ENCODE measurements around the gene PDE4B. TPM values are rescaled to one million over a fixed set of nuclear protein-coding genes. Genes with fewer than 3 reads are reported as not detected.

Gene PDE4B
- total and polyA plus RNA-seq, 10 of the 15 experiments (the other 5 are each of a cell fraction or from before 2014, with no cell fraction given), result 3.0 to 13.2 (median 5.7) TPM

DNA sequence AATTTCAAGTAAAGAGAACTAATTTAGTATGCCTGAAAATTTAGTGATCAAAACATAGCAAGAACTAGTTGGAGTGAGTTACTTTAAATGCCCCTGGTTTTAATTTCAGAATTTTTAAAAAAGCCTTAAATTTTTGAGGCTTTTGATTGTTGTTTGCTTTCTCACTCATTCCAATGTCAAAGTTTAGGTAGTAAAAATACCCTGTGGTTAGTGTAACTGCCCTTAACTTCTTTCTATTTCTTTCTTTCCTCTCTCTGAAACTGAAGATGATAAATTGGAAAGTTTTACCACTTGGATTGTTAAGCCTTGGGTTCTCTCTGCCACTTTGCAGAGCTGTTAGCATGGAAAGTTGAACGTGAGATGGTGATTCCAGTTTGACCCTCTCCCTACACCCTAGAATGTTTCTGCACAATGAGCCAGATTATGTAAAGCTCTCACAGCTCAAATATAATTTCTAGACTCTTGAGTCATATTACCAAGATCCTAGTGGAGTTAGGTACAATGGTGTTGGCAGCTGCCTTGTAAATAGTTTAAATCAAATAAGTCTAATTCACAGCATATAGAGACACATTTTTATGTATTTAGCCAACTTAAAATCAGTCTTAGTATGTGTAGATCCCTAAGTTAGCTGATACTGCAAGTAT is 548.9 kb downstream of the PDE4B start:
- Histone ChIP-seq H3K79me2 (ENCODE audit: control insufficient read depth, insufficient read depth, low read length) (peaks cover 94% of the 10 kb centered on the region), H3K4me1 (ENCODE audit: control insufficient read depth, insufficient read depth, low read length) (peaks cover 28% of the 10 kb centered on the region), H3K4me3 (peak overlapping the region; percentile 42), H3K9ac (ENCODE audit: control insufficient read depth, insufficient read depth, low read length) (peak overlapping the region; percentile 30; the same call in 1 of the 2 replicates), H3K36me3 (ENCODE audit: control insufficient read depth in 2 of 2, insufficient read depth in 2 of 2, low read length in 1 of 2) (no peaks in the 10 kb centered on the region), H4K20me1 (ENCODE audit: control insufficient read depth, insufficient read depth) (no peaks in the 10 kb centered on the region), H3K27ac (ENCODE audit: control insufficient read depth, insufficient read depth) (peak overlapping the region; percentile 83), H3K27me3 (replicated peaks in 1 of 2; ENCODE audit: control insufficient read depth in 2 of 2, insufficient read depth in 2 of 2, low read length in 1 of 2) (no peaks in the 10 kb centered on the region), H3K9me3 (replicated peaks; ENCODE audit: control insufficient read depth, insufficient read depth, low read length) (no peaks in the 10 kb centered on the region), H3K4me2 (ENCODE audit: control insufficient read depth, insufficient read depth) (peak overlapping the region; percentile 58), H2AFZ (ENCODE audit: control insufficient read depth, low read depth, low read length) (no peak overlapping the region)
- intact Hi-C loops (cut with micrococcal nuclease; ENCODE audit: unreplicated experiment) (loop anchor here (10.0 kb wide), 1 partner anchor 387 kb away; no protein-coding TSS in a partner anchor), in situ Hi-C loops (cut with MboI) (no loop called here)
- ATAC-seq (peak; percentile 11), DNase-seq (ENCODE audit: low read depth, low spot score) (no peak), FAIRE-seq (no peak)
- ChIA-PET CTCF (interaction anchor here (0.8 to 12.8 kb wide), 15 partner anchors 6 to 103 kb away, joined by 3 to 150 read pairs (median 14); no protein-coding TSS in a partner anchor), SMC1A (ENCODE audit: uncharacterized antibody, unreplicated experiment) (interaction anchor here (0.9 to 13.8 kb wide), 17 partner anchors 9 to 104 kb away, joined by 3 to 463 read pairs (median 18); no protein-coding TSS in a partner anchor), RAD21 (ENCODE audit: unreplicated experiment) (interaction anchor here (0.7 to 13.1 kb wide), 24 partner anchors 7 to 108 kb away, joined by 3 to 238 read pairs (median 8); no protein-coding TSS in a partner anchor), POLR2A (interaction anchor here (0.9 to 7.3 kb wide), 10 partner anchors 8 to 67 kb away, joined by 3 to 79 read pairs (median 5); no protein-coding TSS in a partner anchor)
- peak; percentile 46; the same call in 1 of the 2 replicates for TF ChIP-seq IKZF1 (conservative IDR thresholded peaks at IDR 0.05)
- TF ChIP-seq, protein P1, sequence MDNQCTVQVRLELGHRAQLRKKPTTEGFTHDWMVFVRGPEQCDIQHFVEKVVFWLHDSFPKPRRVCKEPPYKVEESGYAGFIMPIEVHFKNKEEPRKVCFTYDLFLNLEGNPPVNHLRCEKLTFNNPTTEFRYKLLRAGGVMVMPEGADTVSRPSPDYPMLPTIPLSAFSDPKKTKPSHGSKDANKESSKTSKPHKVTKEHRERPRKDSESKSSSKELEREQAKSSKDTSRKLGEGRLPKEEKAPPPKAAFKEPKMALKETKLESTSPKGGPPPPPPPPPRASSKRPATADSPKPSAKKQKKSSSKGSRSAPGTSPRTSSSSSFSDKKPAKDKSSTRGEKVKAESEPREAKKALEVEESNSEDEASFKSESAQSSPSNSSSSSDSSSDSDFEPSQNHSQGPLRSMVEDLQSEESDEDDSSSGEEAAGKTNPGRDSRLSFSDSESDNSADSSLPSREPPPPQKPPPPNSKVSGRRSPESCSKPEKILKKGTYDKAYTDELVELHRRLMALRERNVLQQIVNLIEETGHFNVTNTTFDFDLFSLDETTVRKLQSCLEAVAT (IDR thresholded peaks at IDR 0.05), result 0 out of 2 replicates have a peak, but pooled peaks have one; percentile 54
- 0 out of 4 replicates have a peak, but pooled peaks of 1 of the 2 experiments have one; percentile 10 for TF ChIP-seq IKZF2 (IDR thresholded peaks at IDR 0.05)
- no peak for TF ChIP-seq TAF1 (IDR thresholded peaks at IDR 0.05; ENCODE audit: borderline replicate concordance, low read depth, low read length)
- no peak for TF ChIP-seq RELB (IDR thresholded peaks at IDR 0.05; ENCODE audit: low read depth)
- TF ChIP-seq FOXK2 (IDR thresholded peaks at IDR 0.05), result no peak
- peak; percentile 39; the same call in 1 of the 2 replicates for TF ChIP-seq RUNX3 (IDR thresholded peaks at IDR 0.05; ENCODE audit: low read length)
- BruUV-seq (replicated peaks), result no TSS peak
- 0% methylated on average over 1 of the region's 1 CpG for WGBS (ENCODE audit: insufficient coverage, insufficient replicate concordance, low lambda C conversion rate, missing lambda C conversion rate)

All from GM12878 (cell line).